Neural progenitor cell (in vitro differentiated cells): Measurements from ENCODE around the gene INPP4A.

Source experiments
- CTCF ChIP-seq: fragments of 200-600 bp; sonication (generic); IDR thresholded peaks from 2 replicates; pipeline ENCODE4 v1.5.1; 2017; ENCODE audit warnings: antibody characterized with exemption, mild to moderate bottlenecking
- EZH2 ChIP-seq: fragments of 200-600 bp; sonication (generic); IDR thresholded peaks from 2 replicates; pipeline ENCODE4 v1.6.1; 2017; ENCODE audit warnings: antibody characterized with exemption, mild to moderate bottlenecking, moderate library complexity
- EZH2phosphoT487 ChIP-seq: fragments of 200-600 bp; sonication (generic); IDR thresholded peaks from 2 replicates; pipeline ENCODE4 v1.6.1; 2017; ENCODE audit warnings: antibody characterized with exemption

DNA sequence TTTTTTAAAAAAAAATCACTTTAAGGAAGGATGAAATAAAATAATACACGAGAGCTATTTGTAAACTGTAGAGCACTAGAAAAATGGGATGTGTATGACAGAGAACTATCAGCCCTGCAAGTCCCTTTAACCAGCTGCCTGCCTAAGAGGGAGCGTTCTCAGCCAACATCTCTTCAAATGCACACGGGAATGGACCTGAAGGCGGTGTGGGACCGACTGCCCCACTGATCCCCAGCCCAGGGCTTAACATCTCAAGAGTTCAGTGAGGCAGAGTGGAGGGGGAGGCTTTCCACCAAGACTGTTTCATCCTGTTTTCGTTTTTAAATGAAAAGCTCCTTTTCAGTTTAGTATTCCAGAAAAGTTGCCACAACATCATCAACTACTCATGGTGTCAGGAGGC, 2.2 kb downstream of the INPP4A start:
- TF ChIP-seq CTCF, result no peak
- TF ChIP-seq EZH2, result no peak
- no peak for TF ChIP-seq EZH2phosphoT487
